ENCODE measurements around the gene LBX1.

- no peak for TF ChIP-seq BHLHE40 (IDR thresholded peaks at IDR 0.05; ENCODE audit: borderline replicate concordance)
- no peak for TF ChIP-seq SUZ12 (IDR thresholded peaks at IDR 0.05)
- TF ChIP-seq ELF4 (IDR thresholded peaks at IDR 0.05): no peak
- TF ChIP-seq FOXM1 (IDR thresholded peaks at IDR 0.05; ENCODE audit: borderline replicate concordance): no peak
- no peak for TF ChIP-seq FOXK2 (IDR thresholded peaks at IDR 0.05)
These were observed 31.7 kb upstream of the LBX1 start for GRCh38 chr10:101260764-101261481.
